Activated CD4-positive, alpha-beta memory T cell treated with anti-CD3 and anti-CD28 coated beads for 36 hours (primary cell): Measurements from ENCODE around the gene MET. TPM values are rescaled to one million over a fixed set of nuclear protein-coding genes. Genes with fewer than 3 reads are reported as not detected.

Experiments used
- CTCF ChIA-PET: fragments of 350-600 bp; sonication (Branson Sonifier 250); formaldehyde crosslinking; loops from one replicate; lab custom pipeline; 2021; ENCODE audit warnings: antibody characterized with exemption, inconsistent platforms; lab: Charles Lee
- POLR2A ChIA-PET: fragments of 350-600 bp; sonication (Branson Sonifier 250); formaldehyde crosslinking; loops from one replicate; lab custom pipeline; 2021; ENCODE audit warnings: antibody characterized with exemption; lab: Charles Lee
- DNase-seq: peaks from one replicate; pipeline ENCODE4 v3.0.0-alpha.2; 2020
- H3K27ac Mint-ChIP-seq: one replicate; pipeline ENCODE4 v1.8.0; 2021; ENCODE audit warnings: mixed read lengths
- H3K27me3 Mint-ChIP-seq: one replicate; pipeline ENCODE4 v1.8.0; 2021; ENCODE audit warnings: mixed read lengths
- H3K36me3 Mint-ChIP-seq: one replicate; pipeline ENCODE4 v1.8.0; 2021; ENCODE audit warnings: mixed read lengths
- H3K4me1 Mint-ChIP-seq: one replicate; pipeline ENCODE4 v1.8.0; 2021; ENCODE audit warnings: low read depth, mixed read lengths
- H3K4me3 Mint-ChIP-seq: one replicate; pipeline ENCODE4 v1.8.0; 2021; ENCODE audit warnings: mild to moderate bottlenecking, mixed read lengths
- H3K9me3 Mint-ChIP-seq: one replicate; pipeline ENCODE4 v1.8.0; 2021; ENCODE audit warnings: mixed read lengths
- intact Hi-C: fragments of 100-400 bp; cut with micrococcal nuclease; formaldehyde crosslinking; loops from one replicate; pipeline ENCODE4 v1.15.1; 2023
- total RNA-seq, 2 experiments: library from RNA; stranded (reverse); gene quantifications; one replicate each; pipeline ENCODE4 v1.2.3, GENCODE V29; 2021

The MET gene
- total RNA-seq, 2 experiments from 2014 or later = 1.4 to 1.8 TPM

DNA sequence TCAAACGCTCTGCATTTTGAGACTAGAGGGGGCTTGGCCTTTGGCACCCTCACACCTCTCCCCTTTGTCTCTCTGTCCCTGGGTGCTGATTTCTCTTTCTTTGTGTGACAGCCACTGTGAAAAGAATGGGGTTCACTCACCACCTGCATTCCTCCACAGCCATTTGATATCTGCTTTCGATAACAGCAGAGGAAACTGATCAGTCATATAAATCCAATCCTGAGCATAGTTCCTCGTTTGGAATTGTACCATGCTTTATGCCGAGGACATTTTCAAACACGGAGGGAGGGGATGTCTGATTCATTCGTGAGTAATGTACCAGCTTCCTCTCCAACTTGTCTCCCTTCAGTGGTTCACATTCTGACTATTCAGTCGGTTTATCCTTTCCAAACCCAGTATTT is 15.8 kb downstream of the MET start:
- POLR2A ChIA-PET = no interaction called here
- Mint-ChIP-seq H3K27ac (no peak overlapping the region), H3K27me3 (peaks cover 11% of the 10 kb centered on the region), H3K9me3 (no peaks in the 10 kb centered on the region), H3K4me1 (no peaks in the 10 kb centered on the region), H3K4me3 (no peak overlapping the region), H3K36me3 (no peaks in the 10 kb centered on the region)
- CTCF ChIA-PET = no interaction called here
- DNase-seq = no peak
- intact Hi-C loops = no loop called here

DNA sequence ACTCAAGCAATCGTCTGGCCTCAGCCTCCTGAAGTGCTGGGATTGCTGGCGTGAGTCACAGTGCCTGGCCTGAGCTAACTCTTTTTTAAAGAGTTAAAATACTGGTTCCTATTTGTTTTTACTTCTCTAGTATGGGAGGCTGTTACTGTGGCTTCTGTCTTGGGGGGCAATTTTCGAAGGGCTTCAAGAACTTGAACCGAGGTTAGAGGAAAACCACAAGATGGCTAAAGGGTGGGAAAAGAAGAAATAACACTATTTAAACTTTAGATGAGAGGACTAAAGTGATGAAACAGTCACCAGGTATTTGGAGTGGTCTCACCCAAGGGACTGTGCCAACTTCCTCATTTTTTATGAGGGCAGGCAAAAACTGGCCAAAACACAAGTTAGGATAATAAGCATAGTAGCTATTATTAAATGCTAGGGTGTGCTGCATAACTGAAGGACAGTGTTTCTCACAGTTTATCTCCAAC is 17.8 kb downstream of the MET start:
- Mint-ChIP-seq H3K36me3 (no peaks in the 10 kb centered on the region), H3K4me3 (no peak overlapping the region), H3K27me3 (peaks cover 7% of the 10 kb centered on the region), H3K27ac (no peak overlapping the region), H3K9me3 (no peaks in the 10 kb centered on the region), H3K4me1 (no peaks in the 10 kb centered on the region)
- POLR2A ChIA-PET = no interaction called here
- no peak for DNase-seq
- intact Hi-C loops = no loop called here
- CTCF ChIA-PET = no interaction called here

DNA sequence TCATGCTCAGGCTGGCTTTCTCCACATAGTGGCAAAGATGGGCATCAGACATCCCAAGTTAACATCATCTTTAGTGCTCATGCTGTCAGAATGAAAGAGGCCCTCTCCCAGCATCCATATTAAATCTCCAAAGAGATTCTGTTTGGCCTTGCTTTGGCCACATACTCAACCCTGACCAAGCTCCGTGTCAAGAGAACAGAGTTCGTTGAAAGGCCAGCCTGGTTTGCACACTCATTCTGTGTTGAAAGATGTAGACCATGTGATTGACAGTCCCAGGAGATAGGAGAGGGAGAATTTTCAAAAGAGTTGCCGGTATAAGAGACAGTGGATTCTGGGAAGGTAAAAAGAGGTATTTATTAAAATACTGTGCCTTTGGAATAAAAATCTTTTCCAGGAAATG is 19.7 kb downstream of the MET start:
- Mint-ChIP-seq H3K9me3 (no peaks in the 10 kb centered on the region), H3K27me3 (peaks cover 4% of the 10 kb centered on the region), H3K4me3 (no peak overlapping the region), H3K27ac (no peak overlapping the region), H3K36me3 (no peaks in the 10 kb centered on the region), H3K4me1 (no peaks in the 10 kb centered on the region)
- ChIA-PET POLR2A (no interaction called here), CTCF (no interaction called here)
- intact Hi-C loops = no loop called here
- no peak for DNase-seq

DNA sequence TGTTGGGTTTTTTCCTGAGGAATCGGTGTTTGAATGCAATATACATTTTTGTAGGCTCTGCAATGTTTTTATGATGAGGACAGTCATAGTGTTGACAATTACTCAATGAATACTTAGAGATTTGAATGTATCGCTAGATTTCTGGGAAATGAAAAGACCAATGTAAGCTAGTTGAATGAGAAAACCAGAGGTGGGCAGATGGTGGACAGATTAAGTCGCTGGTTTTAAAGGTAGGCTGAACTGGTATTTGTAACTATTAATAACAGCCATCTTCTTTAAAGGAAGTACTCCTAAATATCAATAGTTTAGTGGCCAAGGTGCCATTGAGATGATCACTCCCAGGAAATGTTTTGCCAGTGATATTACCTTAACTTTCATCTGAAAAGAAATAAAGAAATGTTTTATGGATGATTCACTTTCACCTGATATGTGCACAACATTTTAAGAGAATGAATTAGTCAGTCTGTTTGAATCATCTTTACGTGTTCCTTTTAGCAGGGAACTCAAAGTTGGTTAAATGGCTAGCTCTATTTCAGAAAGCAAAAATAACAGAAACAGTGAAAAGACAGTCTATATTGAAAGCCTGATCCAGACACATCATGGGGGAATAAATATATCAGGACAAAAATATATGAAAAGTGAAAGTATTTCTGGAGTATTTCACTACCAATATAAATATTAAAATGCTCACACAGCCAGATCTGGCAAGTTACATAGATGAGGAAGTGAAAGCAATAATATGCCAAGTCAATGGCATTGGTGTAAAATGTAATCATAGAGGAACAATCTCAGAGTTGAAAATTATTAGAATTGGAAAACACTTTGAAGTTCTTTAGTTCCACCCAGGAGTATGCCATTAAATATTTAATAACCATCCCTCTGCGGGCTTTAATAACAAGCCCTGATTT is 20.7 kb downstream of the MET start:
- intact Hi-C loops = no loop called here

GRCh38 chr7:116696707-116697106 is 24.7 kb downstream of the MET start:
- Mint-ChIP-seq H3K4me3 (no peak overlapping the region), H3K36me3 (no peaks in the 10 kb centered on the region), H3K4me1 (no peaks in the 10 kb centered on the region), H3K27me3 (peaks cover 12% of the 10 kb centered on the region), H3K9me3 (no peaks in the 10 kb centered on the region), H3K27ac (no peak overlapping the region)
- intact Hi-C loops = no loop called here
- ChIA-PET CTCF (no interaction called here), POLR2A (no interaction called here)
- no peak for DNase-seq

More for the DNA sequence above, 20.7 kb downstream of the MET start:
- CTCF ChIA-PET = no interaction called here
- H3K4me1 Mint-ChIP-seq = no peaks in the 10 kb centered on the region
- no peak for DNase-seq
- H3K27ac Mint-ChIP-seq = no peak overlapping the region
- H3K9me3 Mint-ChIP-seq = no peaks in the 10 kb centered on the region
- H3K4me3 Mint-ChIP-seq = no peak overlapping the region
- POLR2A ChIA-PET = no interaction called here
- no peaks in the 10 kb centered on the region for H3K36me3 Mint-ChIP-seq
- H3K27me3 Mint-ChIP-seq = peaks cover 8% of the 10 kb centered on the region

- no peaks in the 10 kb centered on the region for H3K4me1 Mint-ChIP-seq
- no peaks in the 10 kb centered on the region for H3K9me3 Mint-ChIP-seq
- H3K36me3 Mint-ChIP-seq = no peaks in the 10 kb centered on the region
- H3K27ac Mint-ChIP-seq = no peak overlapping the region
- POLR2A ChIA-PET = no interaction called here
- CTCF ChIA-PET = no interaction called here
- H3K4me3 Mint-ChIP-seq = no peak overlapping the region
- peaks cover 12% of the 10 kb centered on the region for H3K27me3 Mint-ChIP-seq
- DNase-seq = no peak
- intact Hi-C loops = no loop called here
These were observed 25.2 kb downstream of the MET start for GRCh38 chr7:116697152-116697551.

DNA sequence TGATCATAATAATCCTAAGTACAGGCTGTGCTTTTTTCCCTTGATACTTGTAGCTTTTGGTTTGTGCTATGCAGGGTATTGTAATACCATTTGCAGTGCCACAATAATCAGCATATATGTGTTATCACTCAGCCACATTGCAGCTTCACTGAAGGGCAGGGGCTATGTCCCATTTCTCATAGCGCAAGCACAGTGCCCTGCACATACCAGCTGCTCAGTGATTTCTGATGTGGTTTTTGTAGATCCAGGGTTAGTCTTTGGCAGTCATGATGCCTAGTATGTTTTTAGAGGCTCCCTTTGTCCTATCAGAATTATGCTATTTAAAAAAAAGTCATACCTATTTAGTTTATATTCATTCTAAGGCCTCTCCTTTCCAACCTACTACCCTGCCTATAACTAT is 25.8 kb downstream of the MET start:
- Mint-ChIP-seq H3K9me3 (no peaks in the 10 kb centered on the region), H3K4me3 (no peak overlapping the region), H3K4me1 (no peaks in the 10 kb centered on the region), H3K27ac (no peak overlapping the region), H3K27me3 (peaks cover 12% of the 10 kb centered on the region), H3K36me3 (no peaks in the 10 kb centered on the region)
- ChIA-PET POLR2A (no interaction called here), CTCF (no interaction called here)
- DNase-seq = no peak
- intact Hi-C loops = no loop called here

DNA sequence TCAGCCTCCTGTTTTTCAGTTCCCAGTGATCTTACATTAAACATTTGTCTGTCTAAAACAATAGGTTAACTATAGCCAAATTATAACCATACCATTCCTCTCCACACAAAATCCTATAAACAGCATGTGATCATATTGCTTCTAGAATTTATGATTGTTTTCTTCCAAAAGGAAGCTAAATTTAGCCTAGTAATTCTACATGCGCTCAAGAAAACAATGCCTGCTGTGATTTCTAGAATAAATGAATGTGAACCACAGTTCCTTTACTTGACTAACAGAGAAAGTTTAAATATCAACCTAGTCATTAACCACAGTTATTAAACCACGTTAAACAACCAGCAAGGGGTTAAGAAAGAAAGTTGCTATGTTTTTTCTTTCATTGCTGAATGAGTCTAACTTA is 26.4 kb downstream of the MET start:
- Mint-ChIP-seq H3K9me3 (no peaks in the 10 kb centered on the region), H3K4me1 (no peaks in the 10 kb centered on the region), H3K27me3 (peaks cover 12% of the 10 kb centered on the region), H3K27ac (no peak overlapping the region), H3K4me3 (no peak overlapping the region), H3K36me3 (no peaks in the 10 kb centered on the region)
- POLR2A ChIA-PET = no interaction called here
- CTCF ChIA-PET = interaction anchor here (1.2 kb wide), 1 partner anchor 10 kb away, joined by 3 read pairs; no protein-coding TSS in a partner anchor
- intact Hi-C loops = no loop called here
- no peak for DNase-seq

DNA sequence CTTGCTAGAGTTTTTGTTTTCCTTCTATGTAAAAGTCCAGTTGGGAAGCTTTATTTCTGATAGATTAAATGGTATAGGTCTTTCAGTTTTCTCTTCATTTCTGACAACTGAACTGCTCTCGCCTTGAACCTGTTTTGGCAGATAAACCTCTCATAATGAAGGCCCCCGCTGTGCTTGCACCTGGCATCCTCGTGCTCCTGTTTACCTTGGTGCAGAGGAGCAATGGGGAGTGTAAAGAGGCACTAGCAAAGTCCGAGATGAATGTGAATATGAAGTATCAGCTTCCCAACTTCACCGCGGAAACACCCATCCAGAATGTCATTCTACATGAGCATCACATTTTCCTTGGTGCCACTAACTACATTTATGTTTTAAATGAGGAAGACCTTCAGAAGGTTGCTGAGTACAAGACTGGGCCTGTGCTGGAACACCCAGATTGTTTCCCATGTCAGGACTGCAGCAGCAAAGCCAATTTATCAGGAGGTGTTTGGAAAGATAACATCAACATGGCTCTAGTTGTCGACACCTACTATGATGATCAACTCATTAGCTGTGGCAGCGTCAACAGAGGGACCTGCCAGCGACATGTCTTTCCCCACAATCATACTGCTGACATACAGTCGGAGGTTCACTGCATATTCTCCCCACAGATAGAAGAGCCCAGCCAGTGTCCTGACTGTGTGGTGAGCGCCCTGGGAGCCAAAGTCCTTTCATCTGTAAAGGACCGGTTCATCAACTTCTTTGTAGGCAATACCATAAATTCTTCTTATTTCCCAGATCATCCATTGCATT is 27.1 kb downstream of the MET start:
- Mint-ChIP-seq H3K27me3 (peaks cover 12% of the 10 kb centered on the region), H3K27ac (no peak overlapping the region), H3K4me3 (no peak overlapping the region), H3K36me3 (no peaks in the 10 kb centered on the region), H3K4me1 (no peaks in the 10 kb centered on the region), H3K9me3 (no peaks in the 10 kb centered on the region)
- intact Hi-C loops = no loop called here
- POLR2A ChIA-PET = no interaction called here
- no peak for DNase-seq
- CTCF ChIA-PET = interaction anchor here (1.2 kb wide), 1 partner anchor 9 kb away, joined by 3 read pairs; no protein-coding TSS in a partner anchor

DNA sequence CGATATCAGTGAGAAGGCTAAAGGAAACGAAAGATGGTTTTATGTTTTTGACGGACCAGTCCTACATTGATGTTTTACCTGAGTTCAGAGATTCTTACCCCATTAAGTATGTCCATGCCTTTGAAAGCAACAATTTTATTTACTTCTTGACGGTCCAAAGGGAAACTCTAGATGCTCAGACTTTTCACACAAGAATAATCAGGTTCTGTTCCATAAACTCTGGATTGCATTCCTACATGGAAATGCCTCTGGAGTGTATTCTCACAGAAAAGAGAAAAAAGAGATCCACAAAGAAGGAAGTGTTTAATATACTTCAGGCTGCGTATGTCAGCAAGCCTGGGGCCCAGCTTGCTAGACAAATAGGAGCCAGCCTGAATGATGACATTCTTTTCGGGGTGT is 27.7 kb downstream of the MET start:
- H3K4me1 Mint-ChIP-seq = no peaks in the 10 kb centered on the region
- peaks cover 12% of the 10 kb centered on the region for H3K27me3 Mint-ChIP-seq
- H3K36me3 Mint-ChIP-seq = no peaks in the 10 kb centered on the region
- no peaks in the 10 kb centered on the region for H3K9me3 Mint-ChIP-seq
- intact Hi-C loops = no loop called here
- H3K4me3 Mint-ChIP-seq = no peak overlapping the region
- CTCF ChIA-PET = no interaction called here
- no peak overlapping the region for H3K27ac Mint-ChIP-seq
- no peak for DNase-seq
- POLR2A ChIA-PET = no interaction called here

GRCh38 chr7:116702046-116702785 is 30.2 kb downstream of the MET start:
- DNase-seq = no peak
- no peaks in the 10 kb centered on the region for H3K9me3 Mint-ChIP-seq
- ChIA-PET CTCF (no interaction called here), POLR2A (no interaction called here)
- no peaks in the 10 kb centered on the region for H3K36me3 Mint-ChIP-seq
- peaks cover 6% of the 10 kb centered on the region for H3K27me3 Mint-ChIP-seq
- H3K4me3 Mint-ChIP-seq = no peak overlapping the region
- intact Hi-C loops = no loop called here
- H3K4me1 Mint-ChIP-seq = no peaks in the 10 kb centered on the region
- H3K27ac Mint-ChIP-seq = no peak overlapping the region

DNA sequence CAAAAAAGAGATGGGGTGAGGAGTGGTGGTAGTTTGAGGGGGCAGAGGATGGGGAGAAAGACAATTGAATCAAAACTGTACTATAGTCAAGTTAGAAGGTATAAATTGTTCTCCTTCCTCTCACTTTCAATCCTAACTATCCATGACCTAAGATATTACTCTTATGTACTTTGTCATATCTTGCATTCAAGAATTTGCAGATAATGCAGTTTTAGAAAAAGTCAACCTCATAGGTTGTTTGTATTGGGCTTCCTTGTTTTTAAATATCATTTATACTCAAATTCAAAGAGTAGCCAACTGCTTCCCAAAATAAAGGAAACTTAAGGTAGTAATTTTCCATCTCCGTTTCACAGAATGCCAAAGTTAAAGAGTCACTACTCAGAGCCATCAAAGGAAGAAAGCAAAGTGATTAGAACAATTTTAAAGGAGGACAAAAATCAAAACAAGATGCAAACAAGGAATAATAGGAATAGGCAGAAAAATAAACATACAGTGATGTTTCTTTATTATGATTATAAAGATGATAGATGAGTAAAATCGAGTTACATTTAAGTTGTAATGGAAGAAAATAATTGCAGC is 32.7 kb downstream of the MET start:
- peaks cover 4% of the 10 kb centered on the region for H3K27me3 Mint-ChIP-seq
- CTCF ChIA-PET = no interaction called here

More for the DNA sequence above, 32.7 kb downstream of the MET start:
- Mint-ChIP-seq H3K4me3 (no peak overlapping the region), H3K4me1 (no peaks in the 10 kb centered on the region), H3K27ac (no peak overlapping the region), H3K9me3 (no peaks in the 10 kb centered on the region), H3K36me3 (no peaks in the 10 kb centered on the region)
- POLR2A ChIA-PET = no interaction called here
- no peak for DNase-seq
- intact Hi-C loops = no loop called here
